ENCODE results near the gene RAB3B. TPM values are rescaled to one million over a fixed set of nuclear protein-coding genes. Genes with fewer than 3 reads are reported as not detected.
"Not testable (repeated sequence)": the region's sequence is repeated elsewhere in the genome, so short reads cannot be mapped to it uniquely, and the experiment has no call there.

The RAB3B gene
- total RNA-seq, 1 donor from 2014 or later = not detected

GRCh38 chr1:52032785-52033131, 42.3 kb upstream of the RAB3B start:
- peaks cover 3 to 18% of the 10 kb centered on the region in 2 donors for H3K4me1 ChIP-seq
- no peaks in the 10 kb centered on the region for H3K27me3 ChIP-seq
- H3K36me3 ChIP-seq = no peaks in the 10 kb centered on the region
- peak in 1 of 2 donors; percentile 79 for DNase-seq (ENCODE audit: low spot score in 2 of 2)
- H3K4me3 ChIP-seq = peak overlapping the region; percentile 79 to 84
- H3K9me3 ChIP-seq = no peaks in the 10 kb centered on the region
- intact Hi-C loops (cut with DNase I) = loop anchor here (1.0 kb wide), 1 partner anchor 24 kb away; the partner anchor contains the start of gene BTF3L4
- no peak for TF ChIP-seq CTCF (IDR thresholded peaks at IDR 0.05)
- peak overlapping the region; percentile 88 to 95 for H3K27ac ChIP-seq

- TF ChIP-seq CTCF (IDR thresholded peaks at IDR 0.05) = no peak
- DNase-seq (ENCODE audit: low spot score in 2 of 2) = no peak
- peaks cover 3 to 18% of the 10 kb centered on the region in 2 donors for H3K4me1 ChIP-seq
- intact Hi-C loops (cut with DNase I) = no loop called here
- peak overlapping the region; percentile 79 to 84 for H3K4me3 ChIP-seq
- no peaks in the 10 kb centered on the region for H3K36me3 ChIP-seq
- H3K9me3 ChIP-seq = no peaks in the 10 kb centered on the region
- no peaks in the 10 kb centered on the region for H3K27me3 ChIP-seq
- H3K27ac ChIP-seq = peak overlapping the region; percentile 88 to 95
Measured at GRCh38 chr1:52032124-52032784, 41.8 kb upstream of the RAB3B start.

- intact Hi-C loops (cut with DNase I); H3K27ac ChIP-seq; H3K9me3 ChIP-seq; DNase-seq (ENCODE audit: low spot score in 2 of 2); H3K27me3 ChIP-seq; H3K4me3 ChIP-seq: not testable (repeated sequence)
- peaks cover 7 to 26% of the 10 kb centered on the region in 2 donors for H3K36me3 ChIP-seq
- peaks cover 3 to 16% of the 10 kb centered on the region in 2 donors for H3K4me1 ChIP-seq
Measured at GRCh38 chr1:52028839-52029238, 38.3 kb upstream of the RAB3B start.

- no peak for TF ChIP-seq CTCF (IDR thresholded peaks at IDR 0.05)
Measured at GRCh38 chr1:52028328-52028727, 37.8 kb upstream of the RAB3B start.

GRCh38 chr1:52026278-52026677, 35.8 kb upstream of the RAB3B start:
- DNase-seq (ENCODE audit: low spot score in 2 of 2) = no peak
- H3K36me3 ChIP-seq = peaks cover 28 to 51% of the 10 kb centered on the region in 2 donors
- intact Hi-C loops (cut with DNase I) = no loop called here
- no peaks in the 10 kb centered on the region for H3K27me3 ChIP-seq
- peaks cover 0 to 4% of the 10 kb centered on the region in 2 donors for H3K4me1 ChIP-seq
- no peaks in the 10 kb centered on the region for H3K9me3 ChIP-seq
- no peak overlapping the region for H3K27ac ChIP-seq
- no peak for TF ChIP-seq CTCF (IDR thresholded peaks at IDR 0.05)
- H3K4me3 ChIP-seq = no peak overlapping the region

More at GRCh38 chr1:52028328-52028727, 37.8 kb upstream of the RAB3B start:
- no peak overlapping the region for H3K27ac ChIP-seq
- peaks cover 3 to 15% of the 10 kb centered on the region in 2 donors for H3K4me1 ChIP-seq
- no peak overlapping the region for H3K4me3 ChIP-seq
- intact Hi-C loops (cut with DNase I) = no loop called here
- no peak for DNase-seq (ENCODE audit: low spot score in 2 of 2)
- H3K36me3 ChIP-seq = peaks cover 12 to 32% of the 10 kb centered on the region in 2 donors
- no peaks in the 10 kb centered on the region for H3K27me3 ChIP-seq
- no peaks in the 10 kb centered on the region for H3K9me3 ChIP-seq

- Histone ChIP-seq H3K4me3 (no peak overlapping the region), H3K9me3 (no peaks in the 10 kb centered on the region), H3K27me3 (no peaks in the 10 kb centered on the region), H3K4me1 (no peaks in the 10 kb centered on the region), H3K36me3 (peaks cover 34 to 65% of the 10 kb centered on the region in 2 donors), H3K27ac (no peak overlapping the region)
- DNase-seq (ENCODE audit: low spot score in 2 of 2) = no peak
- intact Hi-C loops (cut with DNase I) = no loop called here
- no peak for TF ChIP-seq CTCF (IDR thresholded peaks at IDR 0.05)
Measured at GRCh38 chr1:52022133-52022532, 31.6 kb upstream of the RAB3B start.
